ENCODE results near the gene PRADC1.
"Not testable (repeated sequence)": the region's sequence is repeated elsewhere in the genome, so short reads cannot be mapped to it uniquely, and the experiment has no call there.

The PRADC1 gene

GRCh38 chr2:73202156-73203054 lies 30.6 kb downstream of the PRADC1 start, which contains the start of gene NOTO:
Gene NOTO, plus strand, starts transcription at chr2:73202574. Its CDS starts 93 bp downstream, at chr2:73202667.
- no peak for TF ChIP-seq CTCF (IDR thresholded peaks at IDR 0.05; ENCODE audit: insufficient read depth, low read length, poor library complexity, severe bottlenecking)
- no peaks in the 10 kb centered on the region; the same call in none of the 2 replicates for H3K27me3 ChIP-seq (replicated peaks; ENCODE audit: control insufficient read depth, insufficient read depth, low read length)
- H3K4me3 ChIP-seq (replicated peaks; ENCODE audit: low read depth, low read length): no peak within 1 kb of the TSS
- no peak for DNase-seq (ENCODE audit: extremely low read depth, insufficient read length)
- no peaks in the 10 kb centered on the region for H3K36me3 ChIP-seq (ENCODE audit: control insufficient read depth, insufficient read depth, low read length)

- not testable (repeated sequence) for H3K4me3 ChIP-seq (replicated peaks; ENCODE audit: low read depth, low read length); H3K36me3 ChIP-seq (ENCODE audit: control insufficient read depth, insufficient read depth, low read length); DNase-seq (ENCODE audit: extremely low read depth, insufficient read length); H3K27me3 ChIP-seq (replicated peaks; ENCODE audit: control insufficient read depth, insufficient read depth, low read length)
Measured at GRCh38 chr2:73200281-73200680, 32.8 kb downstream of the PRADC1 start.

- Histone ChIP-seq H3K27me3 (replicated peaks; ENCODE audit: control insufficient read depth, insufficient read depth, low read length) (peaks cover 2% of the 10 kb centered on the region), H3K4me3 (replicated peaks; ENCODE audit: low read depth, low read length) (no peak overlapping the region), H3K36me3 (ENCODE audit: control insufficient read depth, insufficient read depth, low read length) (no peaks in the 10 kb centered on the region)
- DNase-seq (ENCODE audit: extremely low read depth, insufficient read length): no peak
- no peak for TF ChIP-seq CTCF (IDR thresholded peaks at IDR 0.05; ENCODE audit: insufficient read depth, low read length, poor library complexity, severe bottlenecking)
Measured at GRCh38 chr2:73197579-73197978, 35.5 kb downstream of the PRADC1 start.

GRCh38 chr2:73187549-73187948 lies 45.5 kb downstream of the PRADC1 start:
- Histone ChIP-seq H3K36me3 (ENCODE audit: control insufficient read depth, insufficient read depth, low read length) (no peaks in the 10 kb centered on the region), H3K4me3 (replicated peaks; ENCODE audit: low read depth, low read length) (no peak overlapping the region), H3K27me3 (replicated peaks; ENCODE audit: control insufficient read depth, insufficient read depth, low read length) (peaks cover 3% of the 10 kb centered on the region; the same call in 1 of the 2 replicates)
- DNase-seq (ENCODE audit: extremely low read depth, insufficient read length): no peak
- no peak for TF ChIP-seq CTCF (IDR thresholded peaks at IDR 0.05; ENCODE audit: insufficient read depth, low read length, poor library complexity, severe bottlenecking)

GRCh38 chr2:73185965-73186364 lies 47.1 kb downstream of the PRADC1 start:
- peaks cover 3% of the 10 kb centered on the region; the same call in 1 of the 2 replicates for H3K27me3 ChIP-seq (replicated peaks; ENCODE audit: control insufficient read depth, insufficient read depth, low read length)
- DNase-seq (ENCODE audit: extremely low read depth, insufficient read length): no peak
- H3K4me3 ChIP-seq (replicated peaks; ENCODE audit: low read depth, low read length): no peak overlapping the region
- TF ChIP-seq CTCF (IDR thresholded peaks at IDR 0.05; ENCODE audit: insufficient read depth, low read length, poor library complexity, severe bottlenecking): no peak
- H3K36me3 ChIP-seq (ENCODE audit: control insufficient read depth, insufficient read depth, low read length): no peaks in the 10 kb centered on the region
